ENCODE results near the gene CABP2. TPM values are rescaled to one million over a fixed set of nuclear protein-coding genes. Genes with fewer than 3 reads are reported as not detected.
"Not testable (repeated sequence)": the region's sequence is repeated elsewhere in the genome, so short reads cannot be mapped to it uniquely, and the experiment has no call there.

Gene CABP2
- polyA plus RNA-seq, 4 donors = 0.30 to 0.68 (median 0.33) TPM

DNA sequence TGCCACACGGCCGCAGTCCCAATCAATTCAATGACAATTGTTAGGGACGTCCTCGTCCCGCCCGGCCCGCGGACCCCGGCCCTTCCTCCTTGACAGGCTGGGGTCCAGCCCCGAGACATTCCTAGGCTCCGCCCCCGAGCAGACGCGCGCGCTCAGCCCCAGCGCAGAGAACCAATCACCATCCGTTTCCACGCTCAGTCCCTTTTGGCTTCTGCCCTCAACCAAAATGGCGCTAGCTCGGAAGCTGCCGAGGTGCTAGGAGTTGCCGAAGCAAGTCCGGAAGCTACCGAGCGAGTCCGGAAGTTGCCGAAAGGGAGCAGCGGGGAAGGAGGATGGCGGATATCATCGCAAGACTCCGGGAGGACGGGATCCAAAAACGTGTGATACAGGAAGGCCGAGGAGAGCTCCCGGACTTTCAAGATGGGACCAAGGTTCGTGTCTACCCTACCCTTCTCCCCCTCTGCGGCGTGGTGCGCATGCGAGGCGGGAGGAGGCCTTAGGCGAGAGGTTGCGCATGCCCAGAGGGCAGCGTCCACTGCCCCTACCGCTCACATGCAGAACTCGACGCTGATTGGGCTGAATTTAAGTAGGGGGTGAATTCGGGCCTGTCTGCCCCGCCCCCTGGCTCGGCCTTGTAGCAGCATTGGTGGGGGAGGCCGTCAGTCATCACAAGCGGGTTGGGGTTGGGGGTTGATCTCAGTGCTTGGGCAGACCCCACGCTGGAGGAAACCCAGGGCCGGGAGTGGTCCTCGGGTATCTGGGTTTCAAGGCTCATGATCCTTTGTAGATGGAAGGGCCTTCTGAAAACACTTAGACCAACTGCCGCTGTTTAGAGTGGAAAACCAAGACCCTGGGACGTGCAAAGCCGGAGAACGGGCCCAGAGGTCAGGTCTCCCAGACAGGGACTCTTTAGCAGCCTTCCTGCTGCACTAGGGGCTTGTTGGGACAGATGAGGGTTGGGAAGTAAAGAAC is 40.1 kb downstream of the CABP2 start, which contains the start of gene AIP:
Gene AIP, plus strand, starts transcription at position 200 of the 972 bp plus-strand sequence. Its CDS starts 133 bp downstream, at position 333.
- DNase-seq (ENCODE audit: low read depth in 4 of 4, low spot score in 2 of 4) = peak; percentile 96 to 99 (median 99)

DNA sequence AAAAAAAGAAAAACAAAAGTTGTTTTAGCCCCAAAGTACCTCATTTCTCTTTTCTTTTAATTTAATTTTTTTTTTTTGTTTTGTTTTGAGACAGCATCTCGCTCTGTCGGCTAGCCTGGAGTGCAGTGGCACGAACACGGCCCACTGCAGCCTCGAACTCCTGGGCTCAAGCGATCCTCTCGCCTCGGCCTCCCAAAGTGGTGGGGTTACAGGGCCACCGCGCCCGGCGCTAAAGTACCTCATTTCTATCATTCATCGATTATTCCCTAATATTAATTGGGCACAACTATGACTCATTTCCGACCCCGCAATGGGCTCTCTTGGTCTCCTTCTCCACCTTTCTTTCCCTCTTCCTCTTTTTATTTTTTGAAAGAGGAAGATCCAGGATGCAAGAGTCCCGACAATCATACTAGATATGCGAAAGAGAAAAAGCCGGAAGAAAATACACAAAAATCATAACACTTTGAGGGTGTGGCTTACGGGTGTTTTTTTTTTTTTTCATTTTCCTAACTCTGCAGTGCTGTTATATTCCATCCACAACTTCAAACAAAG is 40.9 kb downstream of the CABP2 start:
- no peak for DNase-seq (ENCODE audit: low read depth in 4 of 4, low spot score in 2 of 4)

DNA sequence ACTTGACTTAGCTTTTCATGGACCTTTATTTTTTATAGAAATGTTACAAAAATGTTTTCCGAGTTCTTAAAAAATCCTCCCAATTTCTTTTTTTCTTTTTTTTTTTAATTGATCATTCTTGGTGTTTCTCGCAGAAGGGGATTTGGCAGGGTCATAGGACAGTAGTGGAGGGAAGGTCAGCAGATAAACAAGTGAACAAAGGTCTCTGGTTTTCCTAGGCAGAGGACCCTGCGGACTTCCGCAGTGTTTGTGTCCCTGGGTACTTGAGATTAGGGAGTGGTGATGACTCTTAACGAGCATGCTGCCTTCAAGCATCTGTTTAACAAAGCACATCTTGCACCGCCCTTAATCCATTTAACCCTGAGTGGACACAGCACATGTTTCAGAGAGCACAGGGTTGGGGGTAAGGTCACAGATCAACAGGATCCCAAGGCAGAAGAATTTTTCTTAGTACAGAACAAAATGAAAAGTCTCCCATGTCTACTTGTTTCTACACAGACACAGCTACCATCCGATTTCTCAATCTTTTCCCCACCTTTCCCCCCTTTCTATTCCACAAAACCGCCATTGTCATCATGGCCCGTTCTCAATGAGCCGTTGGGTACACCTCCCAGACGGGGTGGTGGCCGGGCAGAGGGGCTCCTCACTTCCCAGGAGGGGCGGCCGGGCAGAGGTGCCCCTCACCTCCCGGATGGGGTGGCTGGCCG is 45.7 kb downstream of the CABP2 start:
- DNase-seq (ENCODE audit: low read depth in 4 of 4, low spot score in 2 of 4) = not testable (repeated sequence)

DNA sequence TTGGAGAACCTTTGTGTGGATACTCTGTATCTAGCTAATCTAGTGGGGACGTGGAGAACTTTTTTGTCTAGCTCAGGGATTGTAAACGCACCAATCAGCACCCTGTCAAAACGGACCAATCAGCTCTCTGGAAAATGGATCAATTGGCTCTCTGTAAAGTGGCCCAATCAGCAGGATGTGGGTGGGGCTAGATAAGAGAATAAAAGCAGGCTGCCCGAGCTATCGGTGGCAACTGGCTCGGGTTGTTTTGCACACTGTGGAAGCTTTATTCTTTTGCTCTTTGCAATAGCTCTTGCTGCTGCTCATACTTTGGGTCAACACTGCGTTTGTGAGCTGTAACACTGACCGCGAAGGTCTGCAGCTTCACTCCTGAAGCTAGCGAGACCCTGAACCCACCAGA is 46.6 kb downstream of the CABP2 start:
- DNase-seq (ENCODE audit: low read depth in 4 of 4, low spot score in 2 of 4) = not testable (repeated sequence)

DNA sequence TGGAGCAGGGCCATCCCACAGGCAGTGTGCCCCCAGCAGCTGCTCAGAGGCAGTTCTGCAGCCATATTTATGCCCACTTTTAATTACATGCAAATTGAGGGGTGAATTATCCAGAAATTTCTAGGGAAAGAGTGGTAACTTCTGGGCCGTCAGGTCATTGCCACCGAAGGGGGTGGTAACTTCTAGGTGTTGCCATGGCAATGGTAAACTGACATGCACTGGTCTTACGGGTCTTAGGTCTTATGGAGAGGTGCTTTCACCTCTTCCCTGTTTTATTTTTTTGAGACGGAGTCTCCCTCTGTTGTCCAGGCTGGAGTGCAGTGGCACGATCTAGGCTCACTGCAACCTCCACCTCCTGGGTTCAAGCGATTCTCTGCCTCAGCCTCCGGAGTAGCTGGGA is 50.4 kb downstream of the CABP2 start:
- DNase-seq (ENCODE audit: low read depth in 4 of 4, low spot score in 2 of 4) = no peak

DNA sequence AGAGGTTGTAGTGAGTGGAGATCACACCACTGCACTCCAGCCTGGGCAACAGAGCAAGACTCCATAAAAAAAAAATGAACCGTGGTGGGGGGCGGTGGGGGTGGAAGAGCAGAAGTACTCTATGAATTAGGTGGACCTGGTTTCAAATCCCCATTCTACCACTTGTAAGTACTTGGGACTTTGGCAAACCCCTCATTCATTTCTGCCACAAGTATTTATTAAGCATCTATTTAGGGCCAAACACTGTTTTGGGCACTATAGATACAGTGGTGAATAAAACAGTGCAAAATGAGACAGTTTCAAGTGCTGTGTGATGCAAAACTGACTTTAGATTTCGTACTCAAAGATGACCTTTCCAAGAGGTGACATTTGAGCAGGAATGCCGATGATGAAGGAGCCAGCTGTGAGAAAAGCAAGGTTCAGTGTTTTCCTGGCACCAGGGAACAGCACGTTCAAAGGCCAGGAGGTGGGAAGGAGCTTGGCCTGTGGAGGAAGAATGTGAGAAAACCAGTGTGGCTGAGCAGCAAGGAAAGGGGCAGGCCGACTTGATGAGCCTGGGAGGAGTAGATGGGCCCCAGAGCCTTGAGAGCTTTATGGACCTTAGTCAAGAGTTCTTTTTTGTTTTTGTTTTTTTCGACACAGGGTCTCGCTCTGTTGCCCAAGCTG is 52.8 kb downstream of the CABP2 start:
- no peak for DNase-seq (ENCODE audit: low read depth in 4 of 4, low spot score in 2 of 4)

DNA sequence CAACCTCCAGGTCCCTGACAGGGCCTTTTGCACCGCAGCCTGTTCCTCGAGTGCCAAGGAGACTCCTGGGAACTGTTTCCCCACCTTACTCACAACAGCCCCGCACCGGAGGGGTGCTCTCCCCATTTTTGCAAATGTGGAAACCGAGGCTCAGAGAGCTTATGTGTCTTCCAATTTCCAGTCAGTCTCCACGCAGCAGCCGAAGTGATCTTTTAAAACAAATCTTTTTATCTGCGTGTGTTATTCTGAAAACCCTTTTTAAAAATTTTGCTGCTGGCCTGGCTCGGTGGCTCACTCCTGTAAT is 53.8 kb downstream of the CABP2 start:
- no peak for DNase-seq (ENCODE audit: low read depth in 4 of 4, low spot score in 2 of 4)

Other genes with a start within 250 kb of the CABP2 start
- 10 to 100 TPM; 17.4 to 60.8 (median 40.3) TPM for gene ANKRD13D, start 234.1 kb downstream of the CABP2 start, polyA plus RNA-seq (ENCODE audit: insufficient read length in 4 of 4)
- gene SSH3, start 219.9 kb downstream of the CABP2 start, polyA plus RNA-seq (ENCODE audit: insufficient read length in 4 of 4) = 10 to 100 TPM; 17.4 to 37.5 (median 28.5) TPM
- 10 to 100 TPM; 18.8 to 40.4 (median 33.4) TPM for gene POLD4, start 169.9 kb downstream of the CABP2 start, polyA plus RNA-seq (ENCODE audit: insufficient read length in 4 of 4)
- gene CLCF1, start 149.8 kb downstream of the CABP2 start, polyA plus RNA-seq (ENCODE audit: insufficient read length in 4 of 4) = 1 to 10 TPM; 4.9 to 9.2 (median 5.8) TPM
- gene RAD9A, start 131.5 kb downstream of the CABP2 start, polyA plus RNA-seq (ENCODE audit: insufficient read length in 4 of 4) = 10 to 100 TPM; 16.7 to 34.8 (median 28.9) TPM
- gene PPP1CA, start 121.6 kb downstream of the CABP2 start, polyA plus RNA-seq (ENCODE audit: insufficient read length in 4 of 4) = 100 to 1,000 TPM; 150 to 187 (median 162) TPM
- 10 to 100 TPM in 2 of 4 donors, 1 to 10 TPM in 2; 3.0 to 11.7 (median 6.7) TPM for gene TBC1D10C, start 119.4 kb downstream of the CABP2 start, polyA plus RNA-seq (ENCODE audit: insufficient read length in 4 of 4)
- gene CARNS1, start 107.8 kb downstream of the CABP2 start, polyA plus RNA-seq (ENCODE audit: insufficient read length in 4 of 4) = 1 to 10 TPM; 1.3 to 5.0 (median 3.1) TPM
- gene RPS6KB2, start 95.0 kb downstream of the CABP2 start, polyA plus RNA-seq (ENCODE audit: insufficient read length in 4 of 4) = 10 to 100 TPM; 40.5 to 48.6 (median 44.9) TPM
- gene PTPRCAP, start 85.8 kb downstream of the CABP2 start, polyA plus RNA-seq (ENCODE audit: insufficient read length in 4 of 4) = 1 to 10 TPM; 1.3 to 2.5 (median 2.2) TPM
- gene CORO1B, start 80.0 kb downstream of the CABP2 start, polyA plus RNA-seq (ENCODE audit: insufficient read length in 4 of 4) = 10 to 100 TPM; 57.9 to 94.3 (median 77.1) TPM
- under 1 TPM in 1 of 4 donors, not detected in 3; 0.09 TPM for gene GPR152, start 70.7 kb downstream of the CABP2 start, polyA plus RNA-seq (ENCODE audit: insufficient read length in 4 of 4)
- gene CABP4, start 68.1 kb downstream of the CABP2 start, polyA plus RNA-seq (ENCODE audit: insufficient read length in 4 of 4) = 1 to 10 TPM in 2 of 4 donors, under 1 TPM in 2; 0.35 to 1.9 (median 0.93) TPM
- gene TMEM134, start 54.2 kb downstream of the CABP2 start, polyA plus RNA-seq (ENCODE audit: insufficient read length in 4 of 4) = 10 to 100 TPM; 41.7 to 80.2 (median 64.6) TPM
- 10 to 100 TPM; 58.4 to 79.5 (median 70.7) TPM for gene AIP, start 40.4 kb downstream of the CABP2 start, polyA plus RNA-seq (ENCODE audit: insufficient read length in 4 of 4)
- gene PITPNM1, start 18.1 kb downstream of the CABP2 start, polyA plus RNA-seq (ENCODE audit: insufficient read length in 4 of 4) = 10 to 100 TPM; 27.5 to 41.0 (median 37.8) TPM
- gene CDK2AP2, start 15.3 kb downstream of the CABP2 start, polyA plus RNA-seq (ENCODE audit: insufficient read length in 4 of 4) = 10 to 100 TPM; 34.0 to 68.5 (median 55.9) TPM
- gene GSTP1, start 60.4 kb upstream of the CABP2 start, polyA plus RNA-seq (ENCODE audit: insufficient read length in 4 of 4) = 100 to 1,000 TPM; 694 to 850 (median 763) TPM
- 100 to 1,000 TPM; 154 to 243 (median 225) TPM for gene NDUFV1, start 83.5 kb upstream of the CABP2 start, polyA plus RNA-seq (ENCODE audit: insufficient read length in 4 of 4)
- 1 to 10 TPM; 3.7 to 7.7 (median 6.6) TPM for gene NUDT8, start 106.5 kb upstream of the CABP2 start, polyA plus RNA-seq (ENCODE audit: insufficient read length in 4 of 4)
- under 1 TPM in 2 of 4 donors, not detected in 2; 0.22 TPM for gene TBX10, start 116.3 kb upstream of the CABP2 start, polyA plus RNA-seq (ENCODE audit: insufficient read length in 4 of 4)
- gene ACY3, start 127.3 kb upstream of the CABP2 start, polyA plus RNA-seq (ENCODE audit: insufficient read length in 4 of 4) = 10 to 100 TPM; 21.9 to 32.3 (median 27.4) TPM
- 1 to 10 TPM; 1.9 to 5.4 (median 2.3) TPM for gene ALDH3B2, start 151.2 kb upstream of the CABP2 start, polyA plus RNA-seq (ENCODE audit: insufficient read length in 4 of 4)